HEK293 (cell line): ENCODE measurements around the gene GCAT.

Source experiments
- REST ChIP-seq: fragments of 450-650 bp; formaldehyde crosslinking; IDR thresholded peaks from 2 replicates; pipeline ENCODE4 v1.5.1; 2016; ENCODE audit warnings: missing biosample characterization, missing genetic modification characterization
- SETDB1 ChIP-seq: IDR thresholded peaks from one replicate; pipeline ENCODE4 v1.6.1; 2017; ENCODE audit warnings: mild to moderate bottlenecking, low read length, moderate library complexity, mixed read lengths; ENCODE audit not compliant: insufficient read length
- ZNF211 ChIP-seq: fragments of 450-650 bp; formaldehyde crosslinking; IDR thresholded peaks from 2 replicates; pipeline ENCODE4 v1.5.1; 2016; ENCODE audit warnings: low read depth, missing biosample characterization, missing genetic modification characterization
- ZNF266 ChIP-seq: fragments of 450-650 bp; formaldehyde crosslinking; IDR thresholded peaks from 2 replicates; pipeline ENCODE4 v1.5.1; 2016; ENCODE audit warnings: missing biosample characterization, missing genetic modification characterization, low read depth
- TF ChIP-seq, protein P1 (sequence below): fragments of 450-650 bp; formaldehyde crosslinking; IDR thresholded peaks from 2 replicates; pipeline ENCODE4 v1.5.1; 2016; ENCODE audit warnings: missing biosample characterization, missing genetic modification characterization
- TF ChIP-seq, protein P2 (sequence below): fragments of 450-650 bp; formaldehyde crosslinking; IDR thresholded peaks from 2 replicates; pipeline ENCODE4 v1.5.1; 2017; ENCODE audit warnings: missing biosample characterization, missing genetic modification characterization

DNA sequence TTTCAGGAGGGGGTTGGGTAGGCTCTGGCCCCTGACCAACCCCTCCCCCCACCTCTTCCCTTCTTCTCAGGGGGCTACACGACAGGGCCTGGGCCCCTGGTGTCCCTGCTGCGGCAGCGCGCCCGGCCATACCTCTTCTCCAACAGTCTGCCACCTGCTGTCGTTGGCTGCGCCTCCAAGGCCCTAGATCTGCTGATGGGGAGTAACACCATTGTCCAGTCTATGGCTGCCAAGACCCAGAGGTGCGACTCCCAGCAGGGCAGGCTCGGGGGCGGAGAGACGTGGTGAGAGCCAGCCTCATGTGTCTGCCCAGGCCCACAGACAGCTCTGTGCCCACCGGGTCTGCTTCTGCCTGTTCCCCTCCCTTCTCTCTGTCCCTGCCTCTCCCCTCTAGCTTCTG lies 7.9 kb downstream of the GCAT start:
- TF ChIP-seq ZNF266 (tag by site-specific recombination) (no peak), REST (tag by site-specific recombination) (no peak), SETDB1 (no peak), ZNF211 (no peak)
- TF ChIP-seq, protein P1, sequence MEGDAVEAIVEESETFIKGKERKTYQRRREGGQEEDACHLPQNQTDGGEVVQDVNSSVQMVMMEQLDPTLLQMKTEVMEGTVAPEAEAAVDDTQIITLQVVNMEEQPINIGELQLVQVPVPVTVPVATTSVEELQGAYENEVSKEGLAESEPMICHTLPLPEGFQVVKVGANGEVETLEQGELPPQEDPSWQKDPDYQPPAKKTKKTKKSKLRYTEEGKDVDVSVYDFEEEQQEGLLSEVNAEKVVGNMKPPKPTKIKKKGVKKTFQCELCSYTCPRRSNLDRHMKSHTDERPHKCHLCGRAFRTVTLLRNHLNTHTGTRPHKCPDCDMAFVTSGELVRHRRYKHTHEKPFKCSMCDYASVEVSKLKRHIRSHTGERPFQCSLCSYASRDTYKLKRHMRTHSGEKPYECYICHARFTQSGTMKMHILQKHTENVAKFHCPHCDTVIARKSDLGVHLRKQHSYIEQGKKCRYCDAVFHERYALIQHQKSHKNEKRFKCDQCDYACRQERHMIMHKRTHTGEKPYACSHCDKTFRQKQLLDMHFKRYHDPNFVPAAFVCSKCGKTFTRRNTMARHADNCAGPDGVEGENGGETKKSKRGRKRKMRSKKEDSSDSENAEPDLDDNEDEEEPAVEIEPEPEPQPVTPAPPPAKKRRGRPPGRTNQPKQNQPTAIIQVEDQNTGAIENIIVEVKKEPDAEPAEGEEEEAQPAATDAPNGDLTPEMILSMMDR (tag by site-specific recombination), result no peak
- TF ChIP-seq, protein P2, sequence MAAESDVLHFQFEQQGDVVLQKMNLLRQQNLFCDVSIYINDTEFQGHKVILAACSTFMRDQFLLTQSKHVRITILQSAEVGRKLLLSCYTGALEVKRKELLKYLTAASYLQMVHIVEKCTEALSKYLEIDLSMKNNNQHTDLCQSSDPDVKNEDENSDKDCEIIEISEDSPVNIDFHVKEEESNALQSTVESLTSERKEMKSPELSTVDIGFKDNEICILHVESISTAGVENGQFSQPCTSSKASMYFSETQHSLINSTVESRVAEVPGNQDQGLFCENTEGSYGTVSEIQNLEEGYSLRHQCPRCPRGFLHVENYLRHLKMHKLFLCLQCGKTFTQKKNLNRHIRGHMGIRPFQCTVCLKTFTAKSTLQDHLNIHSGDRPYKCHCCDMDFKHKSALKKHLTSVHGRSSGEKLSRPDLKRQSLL (tag by site-specific recombination), result no peak
